NCI-H774 (cell line): ENCODE data around the gene PIP5K1B.
"Not testable (repeated sequence)": the region's sequence is repeated elsewhere in the genome, so short reads cannot be mapped to it uniquely, and the experiment has no call there.

Experiments
- DNase-seq: peaks from one replicate; lab custom pipeline; 2025; lab: John Stamatoyannopoulos, UW

PIP5K1B gene

GRCh38 chr9:68983522-68984424 lies 278.7 kb downstream of the PIP5K1B start:
- DNase-seq = no peak

DNA sequence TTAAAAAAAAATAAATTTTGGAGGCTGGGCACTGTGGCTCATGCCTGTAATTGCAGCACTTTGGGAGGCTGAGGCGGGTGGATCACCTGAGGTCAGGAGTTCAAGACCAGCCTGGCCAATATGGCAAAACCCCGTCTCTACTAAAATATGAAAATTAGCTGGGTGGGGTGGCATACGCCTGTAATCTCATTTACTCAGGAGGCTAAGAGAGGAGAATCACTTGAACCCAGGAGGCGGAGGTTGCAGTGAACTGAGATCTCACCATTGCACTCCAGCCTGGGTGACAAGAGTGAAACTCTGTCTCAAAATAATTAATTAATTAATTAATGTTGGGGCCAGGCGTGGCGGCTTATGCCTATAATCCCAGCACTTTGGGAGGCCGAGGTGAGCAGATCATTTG lies 281.9 kb downstream of the PIP5K1B start:
- not testable (repeated sequence) for DNase-seq

- DNase-seq = no peak
Observed at GRCh38 chr9:68991457-68991856, 286.4 kb downstream of the PIP5K1B start.

- DNase-seq = no peak
Observed at GRCh38 chr9:68995776-68996175, 290.7 kb downstream of the PIP5K1B start.

- no peak for DNase-seq
Observed at GRCh38 chr9:68996462-68996861, 291.4 kb downstream of the PIP5K1B start.

- no peak for DNase-seq
Observed at GRCh38 chr9:68997666-68998065, 292.6 kb downstream of the PIP5K1B start.

DNA sequence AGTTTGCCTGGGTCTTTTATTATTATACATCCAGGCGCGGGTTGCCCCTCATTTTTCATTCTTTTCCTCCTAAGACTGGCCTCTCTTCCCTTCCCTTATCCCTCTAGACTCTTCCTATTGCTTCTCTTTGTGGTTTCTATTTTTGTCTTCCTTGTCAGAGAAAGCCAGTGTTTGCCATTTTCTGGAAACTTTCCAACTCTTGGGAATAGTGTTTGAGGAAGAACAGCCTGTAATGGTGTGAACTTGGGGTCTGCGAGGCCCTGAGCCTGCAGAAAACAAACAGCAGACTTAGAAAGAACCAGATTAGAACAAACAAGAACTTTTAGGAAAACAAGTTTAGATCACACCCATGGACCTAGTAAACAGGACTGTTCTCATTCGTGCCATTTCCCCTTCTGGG lies 293.3 kb downstream of the PIP5K1B start:
- no peak for DNase-seq

- DNase-seq = no peak
Observed at GRCh38 chr9:68998812-68999211, 293.8 kb downstream of the PIP5K1B start.

- peak; percentile 67 for DNase-seq
Observed at GRCh38 chr9:68999393-69000105, 294.5 kb downstream of the PIP5K1B start.

GRCh38 chr9:69001921-69002320 lies 296.9 kb downstream of the PIP5K1B start:
- DNase-seq = no peak

DNA sequence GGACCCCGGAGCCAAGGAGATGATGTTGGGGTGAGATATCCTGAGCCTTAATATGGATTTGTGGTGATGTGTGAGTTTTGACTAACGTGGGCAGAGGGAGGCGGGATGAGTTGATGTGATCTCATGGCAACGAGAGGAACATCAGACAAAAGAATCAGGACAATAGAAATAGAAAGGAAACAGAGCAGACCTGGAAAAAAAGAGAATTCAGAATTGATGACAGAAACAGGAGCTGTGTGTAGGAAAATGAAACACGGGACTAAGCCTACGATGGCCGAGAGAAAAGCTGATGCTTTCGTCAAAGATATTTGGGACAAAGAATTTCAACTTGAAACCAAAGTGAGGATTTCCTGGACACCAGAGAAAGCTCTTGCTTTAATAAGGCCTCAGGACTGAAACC lies 298.0 kb downstream of the PIP5K1B start:
- no peak for DNase-seq

- DNase-seq = no peak
Observed at GRCh38 chr9:69004836-69005235, 299.8 kb downstream of the PIP5K1B start.

GRCh38 chr9:69009708-69010107 lies 304.7 kb downstream of the PIP5K1B start:
- no peak for DNase-seq

DNA sequence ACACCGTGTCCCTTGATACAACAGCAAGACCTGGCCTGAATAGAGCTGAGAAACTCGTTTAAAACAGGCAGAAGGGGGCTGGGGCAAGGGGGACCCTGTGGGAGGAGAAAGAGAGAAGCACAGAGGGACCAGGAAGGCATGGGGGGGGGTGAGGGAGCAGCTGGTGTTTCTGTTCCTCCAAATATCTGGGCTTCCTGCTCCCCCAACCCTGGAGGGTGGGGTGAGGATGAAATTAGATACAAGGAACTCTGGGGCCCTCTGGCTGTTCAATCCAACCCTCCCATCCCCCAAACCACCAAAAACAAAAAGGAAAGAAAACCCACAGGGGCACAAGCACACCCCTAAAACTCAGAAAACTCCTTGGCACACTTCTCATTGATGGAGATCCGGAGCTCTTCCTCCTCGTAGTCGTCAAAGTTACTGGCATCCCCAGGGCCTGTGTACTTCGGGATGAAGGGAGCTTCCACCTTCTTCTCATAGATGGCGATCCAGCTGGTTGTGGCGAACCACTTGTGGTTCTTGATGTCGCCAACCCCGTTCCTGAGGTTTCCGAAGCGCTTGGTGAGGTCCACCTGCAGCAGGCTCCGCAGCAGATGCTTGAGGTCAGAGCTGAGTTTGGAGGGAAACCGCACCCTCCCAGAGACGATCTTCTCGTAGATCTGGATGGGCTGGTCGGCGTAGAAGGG lies 307.8 kb downstream of the PIP5K1B start:
- no peak for DNase-seq

- DNase-seq = no peak
Observed at GRCh38 chr9:69013382-69013727, 308.3 kb downstream of the PIP5K1B start.

- DNase-seq = no peak
Observed at GRCh38 chr9:69014013-69014412, 309.0 kb downstream of the PIP5K1B start, which contains the start of gene PRKACG. PRKACG (minus strand) TSS chr9:69014113; CDS start chr9:69014092, 21 bp downstream.

GRCh38 chr9:69016191-69017096 lies 311.4 kb downstream of the PIP5K1B start:
- DNase-seq = no peak

- no peak for DNase-seq
Observed at GRCh38 chr9:69018737-69019136, 313.7 kb downstream of the PIP5K1B start.

DNA sequence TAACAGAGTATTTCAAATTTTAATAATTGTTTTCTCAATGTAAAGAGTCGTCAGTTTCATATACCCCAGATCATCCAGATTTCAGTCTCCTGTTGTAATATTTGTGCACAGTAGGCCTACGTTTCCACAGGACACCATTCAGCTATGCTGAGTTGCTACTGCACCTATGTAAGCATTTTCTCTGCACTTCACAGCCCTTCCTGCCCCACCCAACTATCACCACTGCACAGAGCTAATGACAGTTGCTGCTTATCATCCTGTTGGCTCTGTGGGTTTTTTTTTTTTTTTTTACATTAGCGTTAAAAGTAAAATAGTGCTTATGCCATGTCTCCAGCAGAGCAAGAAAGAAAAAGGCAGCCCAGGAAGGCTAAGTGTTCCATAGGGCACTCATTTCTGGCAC lies 314.8 kb downstream of the PIP5K1B start:
- DNase-seq = no peak

DNA sequence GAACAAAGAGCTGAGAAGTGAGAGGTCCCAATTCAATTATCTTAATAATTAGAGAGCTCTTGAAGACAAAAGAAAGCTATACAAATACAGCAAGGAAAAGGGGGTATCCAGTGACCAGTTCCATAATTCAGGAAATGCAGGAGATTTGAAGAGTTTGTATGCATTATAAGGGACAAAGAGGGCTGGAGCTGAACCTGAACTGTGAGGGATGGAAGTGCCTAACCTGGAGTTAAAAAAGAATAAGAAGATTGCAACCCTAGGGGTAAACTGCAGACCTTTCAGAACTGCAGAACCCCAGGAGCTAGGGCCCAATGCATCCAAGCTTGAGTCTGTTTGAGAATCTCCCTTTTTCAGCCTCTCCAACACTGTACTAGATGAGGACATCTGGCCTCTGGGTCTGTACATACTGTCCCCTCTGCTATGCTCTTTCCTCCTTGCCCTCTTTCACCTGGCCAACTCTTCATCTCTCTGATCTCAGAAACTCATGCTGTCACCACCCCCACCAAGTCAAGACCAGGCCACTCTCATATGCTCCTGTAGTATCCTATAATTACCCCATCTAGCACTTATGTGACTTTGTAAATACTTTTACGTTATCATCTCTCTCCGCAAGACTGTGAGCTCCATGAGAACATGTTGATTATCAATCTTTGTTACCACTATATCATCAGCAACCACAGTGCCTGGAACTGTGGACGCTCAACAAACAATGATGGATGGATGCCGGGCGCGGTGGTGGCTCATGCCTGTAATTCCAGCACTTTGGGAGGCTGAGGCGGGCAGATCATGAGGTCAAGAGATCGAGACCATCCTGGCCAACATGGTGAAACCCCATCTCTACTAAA lies 315.5 kb downstream of the PIP5K1B start:
- DNase-seq = no peak

- peak; percentile 52 for DNase-seq
Observed at GRCh38 chr9:69023650-69024049, 318.6 kb downstream of the PIP5K1B start.
